Suprapubic skin (tissue), 4 donors: ENCODE measurements around the gene NGF.

Experiments
- EP300 ChIP-seq: sonication (generic); formaldehyde crosslinking; IDR thresholded peaks from one replicate; pipeline ENCODE4 v1.6.1; 2017; ENCODE audit warnings: antibody characterized with exemption
- POLR2A ChIP-seq, 2 donors: fragments of 450-650 bp; IDR thresholded peaks; one replicate each; pipeline ENCODE4 v1.6.1; 2017; ENCODE audit warnings: antibody characterized with exemption in 2 of 2, mild to moderate bottlenecking in 2 of 2, moderate library complexity in 2 of 2
- POLR2AphosphoS5 ChIP-seq, 3 donors: sonication (generic); formaldehyde crosslinking; IDR thresholded peaks; one replicate each; pipeline ENCODE4 v1.6.1; 2017; ENCODE audit warnings: antibody characterized with exemption in 3 of 3
- TF ChIP-seq, protein P1 (sequence below), 2 donors: fragments of 200-600 bp in 1 of 2; fragments of 450-650 bp in 1 of 2; sonication (generic) in 1 of 2; IDR thresholded peaks; one replicate each; pipeline ENCODE4 v1.5.1; 2016 to 2019; ENCODE audit warnings: antibody characterized with exemption in 2 of 2, mild to moderate bottlenecking in 1 of 2, moderate library complexity in 1 of 2

DNA sequence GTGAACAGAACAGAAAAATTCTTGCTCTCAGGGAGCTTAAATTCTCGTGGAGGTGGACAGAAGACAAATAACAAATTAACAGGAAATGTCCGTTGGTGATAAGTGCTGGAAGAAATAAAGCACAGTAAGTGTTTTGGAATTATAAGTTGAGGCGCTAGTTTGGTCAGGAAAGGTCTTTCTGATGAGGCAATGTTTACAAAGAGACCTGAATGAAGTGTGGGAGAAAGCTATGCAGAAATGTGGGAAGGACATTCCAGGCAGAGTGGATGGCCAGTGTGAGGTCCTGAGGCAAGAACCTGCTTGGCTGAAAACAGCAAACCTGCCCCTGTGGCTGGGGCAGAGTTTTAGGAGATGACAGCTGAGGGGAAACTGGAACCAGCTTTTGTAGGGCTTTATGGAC is 23.3 kb downstream of the NGF start:
- TF ChIP-seq, protein P1, sequence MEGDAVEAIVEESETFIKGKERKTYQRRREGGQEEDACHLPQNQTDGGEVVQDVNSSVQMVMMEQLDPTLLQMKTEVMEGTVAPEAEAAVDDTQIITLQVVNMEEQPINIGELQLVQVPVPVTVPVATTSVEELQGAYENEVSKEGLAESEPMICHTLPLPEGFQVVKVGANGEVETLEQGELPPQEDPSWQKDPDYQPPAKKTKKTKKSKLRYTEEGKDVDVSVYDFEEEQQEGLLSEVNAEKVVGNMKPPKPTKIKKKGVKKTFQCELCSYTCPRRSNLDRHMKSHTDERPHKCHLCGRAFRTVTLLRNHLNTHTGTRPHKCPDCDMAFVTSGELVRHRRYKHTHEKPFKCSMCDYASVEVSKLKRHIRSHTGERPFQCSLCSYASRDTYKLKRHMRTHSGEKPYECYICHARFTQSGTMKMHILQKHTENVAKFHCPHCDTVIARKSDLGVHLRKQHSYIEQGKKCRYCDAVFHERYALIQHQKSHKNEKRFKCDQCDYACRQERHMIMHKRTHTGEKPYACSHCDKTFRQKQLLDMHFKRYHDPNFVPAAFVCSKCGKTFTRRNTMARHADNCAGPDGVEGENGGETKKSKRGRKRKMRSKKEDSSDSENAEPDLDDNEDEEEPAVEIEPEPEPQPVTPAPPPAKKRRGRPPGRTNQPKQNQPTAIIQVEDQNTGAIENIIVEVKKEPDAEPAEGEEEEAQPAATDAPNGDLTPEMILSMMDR (IDR thresholded peaks at IDR 0.05), result no peak
- TF ChIP-seq POLR2A (IDR thresholded peaks at IDR 0.05) (no peak), POLR2AphosphoS5 (IDR thresholded peaks at IDR 0.05) (no peak), EP300 (no peak)
